HFFc6 (cell line): Measurements from ENCODE around the gene PCSK5. TPM values are rescaled to one million over a fixed set of nuclear protein-coding genes. Genes with fewer than 3 reads are reported as not detected.

ENCODE experiments used
- DNase-seq: peaks from one replicate; pipeline ENCODE4 v3.0.0-alpha.2; 2018
- H3K27ac Mint-ChIP-seq: 2 replicates; pipeline ENCODE4 v1.8.0; 2020; ENCODE audit warnings: mild to moderate bottlenecking, mixed read lengths
- H3K27me3 Mint-ChIP-seq: 2 replicates; pipeline ENCODE4 v1.8.0; 2021; ENCODE audit warnings: mild to moderate bottlenecking, moderate library complexity, mixed read lengths; ENCODE audit not compliant: insufficient read depth
- H3K36me3 Mint-ChIP-seq: 2 replicates; pipeline ENCODE4 v1.8.0; 2021; ENCODE audit warnings: low read depth, mixed read lengths
- H3K4me1 Mint-ChIP-seq: 2 replicates; pipeline ENCODE4 v1.8.0; 2020; ENCODE audit warnings: low read depth, mixed read lengths
- H3K4me3 Mint-ChIP-seq: 2 replicates; pipeline ENCODE4 v1.8.0; 2020; ENCODE audit warnings: mild to moderate bottlenecking, moderate library complexity, mixed read lengths
- H3K9me3 Mint-ChIP-seq: 2 replicates; pipeline ENCODE4 v1.8.0; 2020; ENCODE audit warnings: mild to moderate bottlenecking, mixed read lengths
- total RNA-seq, 6 experiments: library from RNA; stranded (reverse); fragmentation: NEBNext Ultra II Directional; extraction: Animal tissue kit (Norgen Biotek cat#: 25700); gene quantifications; 2 replicates in 1 of 6; 3 replicates in 5 of 6; pipeline ENCODE4 v1.2.3, GENCODE V29; 2021
- TF ChIP-seq, protein P1 (sequence below): fragments of 200-600 bp; sonication (generic); IDR thresholded peaks from 2 replicates; pipeline ENCODE4 v1.5.0; 2021; ENCODE audit warnings: antibody characterized with exemption, mild to moderate bottlenecking

The PCSK5 gene
- total RNA-seq, 6 experiments from 2014 or later = 0.18 to 0.36 (median 0.22) TPM

DNA sequence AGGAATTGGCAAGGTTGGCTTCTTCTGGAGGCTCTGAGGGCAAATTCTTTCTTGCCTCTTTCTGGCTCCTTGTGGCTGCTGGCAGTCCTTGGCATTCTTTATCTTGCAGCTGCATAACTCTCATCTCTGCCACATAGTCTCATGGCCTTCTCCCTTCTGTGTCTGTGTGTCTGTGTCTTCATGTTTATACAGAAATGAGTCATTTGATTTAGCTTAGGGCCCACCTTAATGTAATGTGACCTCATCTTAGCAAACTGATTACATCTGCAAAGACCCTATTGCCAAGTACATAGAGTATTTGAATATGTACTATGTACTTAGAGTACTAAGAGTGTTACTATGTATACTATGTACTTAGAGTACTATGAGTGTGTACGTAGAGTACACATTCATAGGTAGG is 381.3 kb downstream of the PCSK5 start:
- Mint-ChIP-seq H3K9me3 (no peaks in the 10 kb centered on the region), H3K36me3 (no peaks in the 10 kb centered on the region), H3K4me1 (no peaks in the 10 kb centered on the region), H3K27ac (no peak overlapping the region), H3K27me3 (no peaks in the 10 kb centered on the region; the same call in 1 of the 2 replicates), H3K4me3 (no peak overlapping the region)
- DNase-seq = no peak
- TF ChIP-seq, protein P1, sequence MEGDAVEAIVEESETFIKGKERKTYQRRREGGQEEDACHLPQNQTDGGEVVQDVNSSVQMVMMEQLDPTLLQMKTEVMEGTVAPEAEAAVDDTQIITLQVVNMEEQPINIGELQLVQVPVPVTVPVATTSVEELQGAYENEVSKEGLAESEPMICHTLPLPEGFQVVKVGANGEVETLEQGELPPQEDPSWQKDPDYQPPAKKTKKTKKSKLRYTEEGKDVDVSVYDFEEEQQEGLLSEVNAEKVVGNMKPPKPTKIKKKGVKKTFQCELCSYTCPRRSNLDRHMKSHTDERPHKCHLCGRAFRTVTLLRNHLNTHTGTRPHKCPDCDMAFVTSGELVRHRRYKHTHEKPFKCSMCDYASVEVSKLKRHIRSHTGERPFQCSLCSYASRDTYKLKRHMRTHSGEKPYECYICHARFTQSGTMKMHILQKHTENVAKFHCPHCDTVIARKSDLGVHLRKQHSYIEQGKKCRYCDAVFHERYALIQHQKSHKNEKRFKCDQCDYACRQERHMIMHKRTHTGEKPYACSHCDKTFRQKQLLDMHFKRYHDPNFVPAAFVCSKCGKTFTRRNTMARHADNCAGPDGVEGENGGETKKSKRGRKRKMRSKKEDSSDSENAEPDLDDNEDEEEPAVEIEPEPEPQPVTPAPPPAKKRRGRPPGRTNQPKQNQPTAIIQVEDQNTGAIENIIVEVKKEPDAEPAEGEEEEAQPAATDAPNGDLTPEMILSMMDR = no peak

DNA sequence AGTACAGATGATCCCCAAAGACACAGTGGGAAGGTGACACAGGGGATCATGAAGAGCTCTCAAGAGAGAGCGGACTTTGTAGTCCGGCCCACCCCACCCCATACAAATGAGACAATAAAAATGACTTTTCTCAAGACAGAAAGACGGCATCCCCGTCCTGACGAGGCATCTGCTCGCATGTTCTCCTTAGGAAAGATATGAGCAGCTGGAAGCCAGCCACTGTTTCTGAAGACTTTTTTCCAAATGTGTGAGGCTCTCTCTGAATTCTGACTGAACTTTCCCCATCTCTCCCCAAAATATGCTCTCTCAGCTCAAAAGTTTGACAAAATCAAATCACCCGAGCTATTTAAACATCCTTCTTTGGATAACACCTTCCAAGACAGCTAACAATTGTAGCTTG is 398.6 kb downstream of the PCSK5 start:
- TF ChIP-seq, protein P1 = no peak
- no peaks in the 10 kb centered on the region for H3K9me3 Mint-ChIP-seq
- H3K27ac Mint-ChIP-seq = no peak overlapping the region
- peaks cover 7% of the 10 kb centered on the region for H3K27me3 Mint-ChIP-seq
- H3K4me1 Mint-ChIP-seq = no peaks in the 10 kb centered on the region
- no peak for DNase-seq
- H3K4me3 Mint-ChIP-seq = no peak overlapping the region
- no peaks in the 10 kb centered on the region for H3K36me3 Mint-ChIP-seq

DNA sequence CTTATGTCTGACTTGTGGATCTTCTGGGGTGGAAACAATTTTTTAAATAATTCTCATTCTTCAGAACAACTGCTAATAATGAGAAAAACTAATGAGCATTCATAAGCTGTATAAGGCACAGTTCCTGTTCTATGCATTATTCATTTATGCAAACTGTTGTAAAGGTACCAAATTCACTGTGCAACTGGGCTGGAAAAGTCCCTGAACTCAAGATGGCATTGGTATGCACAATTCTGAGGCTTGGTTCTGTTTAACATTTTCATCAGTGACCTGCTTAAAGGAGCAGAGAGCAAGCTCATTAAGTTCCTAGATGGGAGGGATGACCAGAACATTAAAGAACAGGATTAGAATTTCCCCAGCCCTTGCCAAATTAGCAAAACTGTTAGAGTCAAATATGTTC is 399.2 kb downstream of the PCSK5 start:
- Mint-ChIP-seq H3K36me3 (no peaks in the 10 kb centered on the region), H3K4me3 (no peak overlapping the region), H3K27me3 (peaks cover 10% of the 10 kb centered on the region), H3K4me1 (no peaks in the 10 kb centered on the region), H3K27ac (no peak overlapping the region), H3K9me3 (no peaks in the 10 kb centered on the region)
- no peak for DNase-seq
- TF ChIP-seq, protein P1 = no peak

DNA sequence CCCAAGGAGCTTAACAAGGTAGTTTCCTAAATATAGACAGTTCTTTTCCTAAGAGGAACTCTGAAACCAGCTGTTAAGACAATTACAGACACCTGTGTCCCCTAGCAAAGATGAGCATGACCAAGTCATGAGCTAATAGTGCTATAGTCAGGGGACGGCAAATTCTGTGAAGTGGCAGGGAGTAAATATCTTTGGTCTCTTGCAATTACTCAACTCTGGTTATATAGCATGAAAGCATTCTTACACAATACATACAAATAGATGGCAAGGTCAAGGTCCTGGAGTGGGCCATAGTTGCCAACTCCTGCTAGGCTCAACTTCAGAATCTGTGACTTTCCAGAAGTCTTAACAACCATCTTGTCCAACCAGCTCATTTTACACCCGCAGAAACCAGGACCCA is 400.1 kb downstream of the PCSK5 start:
- Mint-ChIP-seq H3K36me3 (no peaks in the 10 kb centered on the region), H3K27ac (no peak overlapping the region)

DNA sequence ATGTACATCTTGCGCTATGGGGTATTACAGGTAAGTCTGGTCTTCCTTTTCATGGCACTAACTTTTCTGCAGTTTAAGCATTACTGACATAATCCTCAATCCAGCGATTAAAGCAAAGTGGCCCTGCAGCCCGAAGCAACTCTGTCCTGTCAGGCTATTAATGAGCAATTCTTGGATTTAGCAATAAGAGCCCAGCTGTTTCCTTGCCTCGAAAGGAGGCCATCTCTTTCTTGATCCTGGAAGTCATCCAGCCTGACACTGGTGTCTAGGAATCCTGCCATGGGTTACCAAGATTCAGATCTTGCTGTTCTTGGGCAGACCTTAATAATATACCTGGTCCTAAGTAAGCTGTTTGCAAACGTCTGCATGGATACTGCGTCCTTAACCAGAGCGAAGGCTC is 401.8 kb downstream of the PCSK5 start:
- H3K27me3 Mint-ChIP-seq = peaks cover 15% of the 10 kb centered on the region
- peak overlapping the region; percentile 28; the same call in 1 of the 2 replicates for H3K4me3 Mint-ChIP-seq
- TF ChIP-seq, protein P1 = no peak
- no peaks in the 10 kb centered on the region for H3K36me3 Mint-ChIP-seq
- DNase-seq = no peak
- no peaks in the 10 kb centered on the region for H3K9me3 Mint-ChIP-seq
- H3K4me1 Mint-ChIP-seq = no peaks in the 10 kb centered on the region
- H3K27ac Mint-ChIP-seq = no peak overlapping the region

More for the DNA sequence above, 400.1 kb downstream of the PCSK5 start:
- DNase-seq = no peak
- H3K4me3 Mint-ChIP-seq = no peak overlapping the region
- H3K27me3 Mint-ChIP-seq = peaks cover 15% of the 10 kb centered on the region
- no peaks in the 10 kb centered on the region for H3K4me1 Mint-ChIP-seq
- TF ChIP-seq, protein P1 = no peak
- H3K9me3 Mint-ChIP-seq = no peaks in the 10 kb centered on the region

DNA sequence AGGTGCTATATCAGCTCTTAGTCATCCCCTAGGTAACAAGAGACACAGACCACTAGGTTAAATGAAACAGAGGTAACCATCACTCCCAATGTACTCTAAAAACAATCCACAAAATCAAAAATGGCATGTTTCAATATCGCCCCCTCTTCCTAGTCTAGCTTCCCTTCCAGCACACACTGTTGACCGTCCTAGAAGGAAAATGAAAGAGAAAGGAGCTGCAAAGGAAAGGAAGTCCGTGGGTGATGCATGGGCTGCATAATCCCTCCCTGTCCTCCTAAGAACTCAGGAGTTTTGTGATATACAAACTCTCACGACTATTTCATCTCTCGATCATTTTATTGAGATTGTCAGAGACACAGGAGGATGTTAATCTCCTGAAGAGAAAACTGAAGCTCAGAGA is 402.2 kb downstream of the PCSK5 start:
- Mint-ChIP-seq H3K27me3 (peaks cover 15% of the 10 kb centered on the region), H3K36me3 (no peaks in the 10 kb centered on the region), H3K4me1 (no peaks in the 10 kb centered on the region), H3K4me3 (peak overlapping the region; percentile 28; the same call in 1 of the 2 replicates), H3K27ac (no peak overlapping the region), H3K9me3 (no peaks in the 10 kb centered on the region)
- TF ChIP-seq, protein P1 = no peak
- DNase-seq = no peak
